K562 (cell line): ENCODE data around the gene ANKRD11. TPM values are rescaled to one million over a fixed set of nuclear protein-coding genes. Genes with fewer than 3 reads are reported as not detected.

Experiments used
- ATAC-seq: fragments of 200-7000 bp; cut with Tn5 transposase; 3 replicates; pipeline ENCODE4 v1.9.1; 2020; ENCODE audit warnings: moderate library complexity
- BruUV-seq: library from RNA; stranded (reverse); fragments of 400-500 nt; replicated peaks from 2 replicates; lab custom pipeline; 2021; lab: Mats Ljungman, UMichigan
- CTCF ChIA-PET: fragments of 300-600 bp; formaldehyde crosslinking; extraction: SDS; loops from one replicate; lab custom pipeline; 2021; ENCODE audit warnings: low intra/inter-chr PET ratio; lab: Yijun Ruan, JAX
- POLR2A ChIA-PET: fragments of 300-600, 350-650 bp; sonication (Branson Sonifier 250); formaldehyde crosslinking; extraction: SDS; loops from one replicate; lab custom pipeline; 2021; ENCODE audit warnings: antibody characterized with exemption, inconsistent platforms; lab: Yijun Ruan, JAX
- DNase-seq, 4 experiments: peaks; one replicate each; pipeline versions ENCODE4 v3.0.0 to v3.0.0-alpha.2; 2011 to 2018; ENCODE audit warnings: low spot score in 3 of 4, mixed read lengths in 3 of 4; ENCODE audit errors: extremely low read depth in 1 of 4
- FAIRE-seq: peaks from 2 replicates; lab custom pipeline; 2011; peaks lifted over from hg19 to GRCh38; lab: Jason Lieb, UNC
- H2AFZ ChIP-seq: 2 replicates; pipeline ENCODE4 v1.6.0; 2011; ENCODE audit warnings: low read depth, low read length, control low read depth, inconsistent platforms
- H3K27ac ChIP-seq: fragments of 200-600 bp; 3 replicates; pipeline ENCODE4 v1.8.0; 2011; ENCODE audit warnings: low read depth, mild to moderate bottlenecking, control low read depth, inconsistent platforms, low read length, moderate library complexity, mixed read lengths; ENCODE audit errors: extremely low read depth
- H3K27me3 ChIP-seq, 2 experiments: fragments of 300-600 bp in 1 of 2; 2 replicates in 1 of 2; 3 replicates in 1 of 2; pipeline versions ENCODE4 v1.6.0 to v1.8.0; 2011; ENCODE audit warnings: inconsistent platforms in 2 of 2, low read length in 2 of 2, mild to moderate bottlenecking in 1 of 2, mixed read lengths in 1 of 2, moderate library complexity in 1 of 2; ENCODE audit not compliant: control insufficient read depth in 2 of 2, insufficient read depth in 2 of 2
- H3K36me3 ChIP-seq: fragments of 300-600 bp; 3 replicates; pipeline ENCODE4 v1.8.0; 2011; ENCODE audit warnings: mild to moderate bottlenecking, low read length, inconsistent platforms; ENCODE audit not compliant: control insufficient read depth, insufficient read depth
- H3K4me1 ChIP-seq, 2 experiments: fragments of 200-600 bp in 1 of 2; replicated peaks in 1 of 2; 2 replicates in 1 of 2; 3 replicates in 1 of 2; pipeline versions ENCODE4 v1.5.1 to v1.8.0; 2011; ENCODE audit warnings: inconsistent platforms in 2 of 2, low read length in 2 of 2, mild to moderate bottlenecking in 1 of 2, mixed read lengths in 1 of 2, moderate library complexity in 1 of 2; ENCODE audit not compliant: control insufficient read depth in 2 of 2, insufficient read depth in 2 of 2
- H3K4me2 ChIP-seq: 2 replicates; pipeline ENCODE4 v1.6.1; 2011; ENCODE audit warnings: low read length, control low read depth, inconsistent platforms, mixed read lengths; ENCODE audit not compliant: insufficient read depth
- H3K4me3 ChIP-seq: fragments of 200-600 bp; sonication (generic), shearing (Covaris generic); 2 replicates; pipeline ENCODE4 v1.5.1; 2016; ENCODE audit warnings: control low read depth, inconsistent platforms
- H3K79me2 ChIP-seq: fragments of 200-600 bp; 3 replicates; pipeline ENCODE4 v1.8.0; 2011; ENCODE audit warnings: low read length, inconsistent platforms; ENCODE audit not compliant: control insufficient read depth, insufficient read depth
- H3K9ac ChIP-seq, 2 experiments: 2 replicates each; pipeline versions ENCODE4 v1.6.0 to v1.6.1; 2011; ENCODE audit warnings: low read depth in 2 of 2, low read length in 2 of 2, control low read depth in 1 of 2, inconsistent platforms in 1 of 2, mild to moderate bottlenecking in 1 of 2, mixed read lengths in 1 of 2; ENCODE audit not compliant: insufficient read depth in 1 of 2
- H3K9me1 ChIP-seq: one replicate; pipeline ENCODE4 v1.6.0; 2011; ENCODE audit warnings: inconsistent platforms, mild to moderate bottlenecking, low read length, moderate library complexity; ENCODE audit not compliant: control insufficient read depth, insufficient read depth
- H3K9me3 ChIP-seq: replicated peaks from 2 replicates; pipeline ENCODE4 v1.5.1; 2011; ENCODE audit warnings: low read depth, low read length, inconsistent platforms; ENCODE audit not compliant: control insufficient read depth, insufficient read depth
- H4K20me1 ChIP-seq: replicated peaks from 2 replicates; pipeline ENCODE4 v1.6.1; 2011; ENCODE audit warnings: low read length, inconsistent platforms, mixed read lengths; ENCODE audit not compliant: control insufficient read depth, insufficient read depth
- ARID3B ChIP-seq: fragments of 250-450 bp; sonication (Bioruptor Pico); IDR thresholded peaks from 2 replicates; pipeline ENCODE4 v1.4.0; 2020; ENCODE audit warnings: borderline replicate concordance
- EWSR1 ChIP-seq: fragments of 450-650 bp; IDR thresholded peaks from 2 replicates; pipeline ENCODE4 v1.6.1; 2018; ENCODE audit warnings: borderline replicate concordance, mild to moderate bottlenecking, low read depth, moderate library complexity; ENCODE audit not compliant: partially characterized antibody
- HSF4 ChIP-seq: fragments of 250-450 bp; sonication (Bioruptor Pico); IDR thresholded peaks from 2 replicates; pipeline ENCODE4 v2.1.2; 2022; ENCODE audit warnings: mild to moderate bottlenecking, moderate library complexity, borderline replicate concordance
- IRF2 ChIP-seq: sonication (generic); formaldehyde crosslinking; IDR thresholded peaks from 2 replicates; pipeline ENCODE4 v1.8.1; 2022; ENCODE audit warnings: mild to moderate bottlenecking, missing genetic modification reagents
- JUNB ChIP-seq: fragments of 450-650 bp; formaldehyde crosslinking; conservative IDR thresholded peaks from 2 replicates; pipeline ENCODE4 v1.4.0; 2020; ENCODE audit warnings: mild to moderate bottlenecking
- L3MBTL2 ChIP-seq: fragments of 450-650 bp; IDR thresholded peaks from 2 replicates; pipeline ENCODE4 v1.6.1; 2016; ENCODE audit warnings: mild to moderate bottlenecking, moderate library complexity
- NR1H2 ChIP-seq: sonication (generic); formaldehyde crosslinking; IDR thresholded peaks from 2 replicates; pipeline ENCODE4 v1.4.0; 2020; ENCODE audit warnings: mild to moderate bottlenecking, missing genetic modification reagents
- POLR2B ChIP-seq: fragments of 450-650 bp; IDR thresholded peaks from 2 replicates; pipeline ENCODE4 v1.6.1; 2018; ENCODE audit warnings: low read depth; ENCODE audit not compliant: partially characterized antibody
- RBFOX2 ChIP-seq: fragments of 200-400 bp; formaldehyde crosslinking; IDR thresholded peaks from 2 replicates; pipeline ENCODE4 v1.6.1; 2017; ENCODE audit warnings: low read depth, mild to moderate bottlenecking, low read length, moderate library complexity
- RBM17 ChIP-seq: fragments of 200-400 bp; formaldehyde crosslinking; IDR thresholded peaks from 2 replicates; pipeline ENCODE4 v1.6.1; 2017; ENCODE audit warnings: low read depth, mild to moderate bottlenecking, low read length, borderline replicate concordance
- YBX1 ChIP-seq: fragments of 450-650 bp; IDR thresholded peaks from 2 replicates; pipeline ENCODE4 v1.7.1; 2016; ENCODE audit warnings: mild to moderate bottlenecking
- ZNF165 ChIP-seq: fragments of 250-450 bp; sonication (Bioruptor Pico); IDR thresholded peaks from 2 replicates; pipeline ENCODE4 v1.4.0; 2020; ENCODE audit warnings: borderline replicate concordance
- ZNF75A ChIP-seq: fragments of 450-650 bp; formaldehyde crosslinking; IDR thresholded peaks from 2 replicates; pipeline ENCODE4 v1.4.0; 2020; ENCODE audit warnings: mild to moderate bottlenecking
- ZNF780A ChIP-seq: fragments of 250-450 bp; sonication (Bioruptor Pico); IDR thresholded peaks from 2 replicates; pipeline ENCODE4 v1.5.0; 2021; ENCODE audit warnings: mild to moderate bottlenecking
- WGBS: fragments of 100-300 bp; shearing (Covaris generic); methylation state at CpG from one replicate; pipeline ENCODE4 v1.1.6; 2016; ENCODE audit warnings: low coverage, mixed read lengths; ENCODE audit not compliant: insufficient coverage; ENCODE audit errors: missing lambda C conversion rate; 5-methylcytosine and 5-hydroxymethylcytosine counted together
- in situ Hi-C: fragments of 300-500 bp; cut with MboI; formaldehyde crosslinking; loops from 4 replicates; pipeline ENCODE4 v1.15.0; 2018; ENCODE audit warnings: inconsistent platforms, mixed read lengths
- intact Hi-C: fragments of 100-400 bp; cut with micrococcal nuclease; formaldehyde crosslinking; loops from 2 replicates; pipeline ENCODE4 v1.14.2; 2022
- polyA plus RNA-seq, 8 experiments: library from polyadenylated mRNA; depleted of rRNA in 4 of 8; stranded (reverse) in 5 of 8; unstranded in 3 of 8; fragments of >200 nt; fragmentation: Nextera tagmentation in 2 of 8; fragmentation: Illumina TruSeq in 1 of 8; extraction: Ambion mirVana in 2 of 8; extraction: Trizol in 1 of 8; gene quantifications; 2 replicates each; pipeline versions ENCODE4 v1.2.1 to v1.2.3, GENCODE V29; 2011 to 2014; ENCODE audit warnings: inconsistent platforms in 1 of 8, missing spikeins in 1 of 8
- total RNA-seq, 7 experiments: library from RNA; depleted of rRNA in 6 of 7; stranded (reverse); fragments of >200 nt in 6 of 7; fragmentation: Illumina TruSeq in 2 of 7; extraction: Trizol in 2 of 7; gene quantifications; 2 replicates each; pipeline versions ENCODE4 v1.2.1 to v1.2.3, GENCODE V29; 2011 to 2021; ENCODE audit warnings: low replicate concordance in 1 of 7

Gene ANKRD11
- total and polyA plus RNA-seq, 9 of the 15 experiments (the other 6 are each of a cell fraction or from before 2014, with no cell fraction given): 4.7 to 126 (median 31.7) TPM

DNA sequence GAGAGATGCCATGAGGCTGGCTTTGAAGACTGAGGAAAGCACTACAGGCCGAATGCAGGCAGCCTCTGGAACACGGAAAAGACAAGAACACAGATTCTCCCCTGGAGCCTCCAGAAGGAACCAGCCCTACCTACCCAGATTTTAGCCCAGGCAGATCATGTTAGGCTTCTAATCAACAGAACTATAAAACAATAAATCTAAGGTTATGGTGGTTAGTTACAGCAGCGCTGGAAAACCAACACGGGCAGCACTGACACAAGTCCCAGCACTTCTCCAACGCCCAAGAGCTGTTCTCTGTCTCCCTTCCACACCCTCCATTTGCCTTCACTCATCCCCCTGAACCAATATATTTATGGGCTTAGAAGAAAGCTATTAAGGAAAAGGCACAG lies 7.5 kb downstream of the ANKRD11 start:
- 0 out of 2 replicates have a peak, but pooled peaks have one; percentile 26 for TF ChIP-seq RBFOX2
- no peak for TF ChIP-seq L3MBTL2
- peak overlapping the region in 1 of 2 experiments; percentile 74; a peak in 2 of 4 replicates for H3K9ac ChIP-seq
- H3K27ac ChIP-seq: no peak overlapping the region
- CTCF ChIA-PET: no interaction called here
- H2AFZ ChIP-seq: no peak overlapping the region
- DNase-seq (no peak), FAIRE-seq (no peak), ATAC-seq (no peak)
- in situ Hi-C loops (no loop called here), intact Hi-C loops (no loop called here)
- peaks cover 6% of the 10 kb centered on the region for H3K9me1 ChIP-seq
- H3K79me2 ChIP-seq: peaks cover 100% of the 10 kb centered on the region
- POLR2A ChIA-PET: interaction anchor here (0.6 to 1.8 kb wide), 4 partner anchors 8 to 85 kb away, joined by 3 to 9 read pairs (median 6); no protein-coding TSS in a partner anchor
- 53% methylated on average over 5 of the region's 5 CpGs for WGBS
- no peaks in the 10 kb centered on the region for H3K9me3 ChIP-seq
- peaks cover 58% of the 10 kb centered on the region for H3K36me3 ChIP-seq
- H3K4me3 ChIP-seq: no peak overlapping the region
- no TSS peak for BruUV-seq
- peaks cover 83% of the 10 kb centered on the region for H4K20me1 ChIP-seq
- H3K4me1 ChIP-seq: peaks cover 32 to 57% of the 10 kb centered on the region in 2 experiments
- no peaks in the 10 kb centered on the region for H3K27me3 ChIP-seq
- H3K4me2 ChIP-seq: peak overlapping the region; percentile 14; the same call in 1 of the 2 replicates

- DNase-seq (no peak), ATAC-seq (no peak; the same call in 2 of the 3 replicates), FAIRE-seq (no peak)
- H3K9me3 ChIP-seq: no peaks in the 10 kb centered on the region
- no peaks in the 10 kb centered on the region for H3K27me3 ChIP-seq
- POLR2A ChIA-PET: interaction anchor here (0.6 to 1.8 kb wide), 6 partner anchors 8 to 830 kb away, joined by 3 to 14 read pairs (median 6); no protein-coding TSS in a partner anchor
- peaks cover 100% of the 10 kb centered on the region for H3K79me2 ChIP-seq
- 44% methylated on average over 14 of the region's 14 CpGs for WGBS
- intact Hi-C loops (no loop called here), in situ Hi-C loops (no loop called here)
- peak overlapping the region in 1 of 2 experiments; percentile 74; a peak in 2 of 4 replicates for H3K9ac ChIP-seq
- H3K4me1 ChIP-seq: peaks cover 29 to 55% of the 10 kb centered on the region in 2 experiments
- H3K27ac ChIP-seq: no peak overlapping the region
- H3K9me1 ChIP-seq: peaks cover 6% of the 10 kb centered on the region
- no TSS peak for BruUV-seq
- H3K4me3 ChIP-seq: no peak overlapping the region
- CTCF ChIA-PET: no interaction called here
- peaks cover 55% of the 10 kb centered on the region for H3K36me3 ChIP-seq
- no peak overlapping the region for H2AFZ ChIP-seq
- H3K4me2 ChIP-seq: peak overlapping the region; percentile 14; the same call in 1 of the 2 replicates
- H4K20me1 ChIP-seq: peaks cover 82% of the 10 kb centered on the region
- TF ChIP-seq POLR2B (no peak), IRF2 (CRISPR knock-in tag) (no peak), ZNF780A (no peak), EWSR1 (no peak), ZNF165 (CRISPR knock-in tag) (no peak), ARID3B (no peak), YBX1 (no peak), HSF4 (no peak), RBM17 (no peak), JUNB (no peak), ZNF75A (CRISPR knock-in tag) (no peak), NR1H2 (CRISPR knock-in tag) (no peak)
Measured at GRCh38 chr16:89482150-89482816, 8.1 kb downstream of the ANKRD11 start.
